ENCODE data around the gene BIRC7.
A peak's percentile ranks its signal among the peaks of the same experiment; 100 is the strongest.
"Not testable (repeated sequence)": the region's sequence is repeated elsewhere in the genome, so short reads cannot be mapped to it uniquely, and the experiment has no call there.

BIRC7 gene

GRCh38 chr20:63206878-63207277 lies 28.8 kb upstream of the BIRC7 start:
- no peak for DNase-seq (ENCODE audit: low read depth, low spot score)

DNA sequence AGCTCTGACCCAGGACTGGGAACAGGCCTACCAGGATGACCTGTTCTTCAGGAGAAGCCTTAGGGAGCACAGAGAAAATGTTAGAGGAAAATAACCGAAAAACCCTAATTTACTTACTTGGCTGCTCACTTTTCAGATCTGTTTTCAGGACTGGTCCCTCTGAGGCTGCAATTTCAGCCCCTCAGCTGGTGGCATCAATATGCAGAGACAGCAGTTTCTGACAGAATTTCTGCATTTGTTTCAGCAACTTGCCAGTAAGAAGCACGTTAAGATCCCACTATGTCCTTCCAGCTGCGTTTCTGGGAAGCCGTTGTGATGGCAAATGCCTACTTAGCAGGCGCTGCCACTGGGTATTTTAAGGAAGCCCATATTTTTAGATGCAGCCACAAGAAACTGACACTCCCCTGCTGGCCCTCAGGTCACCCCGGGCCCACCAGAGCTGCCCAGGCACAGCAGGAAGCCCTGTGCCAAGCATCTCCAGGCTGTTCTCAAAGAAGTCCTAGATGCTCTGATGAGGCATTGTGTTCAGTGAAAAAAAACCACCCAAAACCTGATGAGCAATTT lies 27.3 kb upstream of the BIRC7 start:
- no peak for DNase-seq (ENCODE audit: low read depth, low spot score)

DNA sequence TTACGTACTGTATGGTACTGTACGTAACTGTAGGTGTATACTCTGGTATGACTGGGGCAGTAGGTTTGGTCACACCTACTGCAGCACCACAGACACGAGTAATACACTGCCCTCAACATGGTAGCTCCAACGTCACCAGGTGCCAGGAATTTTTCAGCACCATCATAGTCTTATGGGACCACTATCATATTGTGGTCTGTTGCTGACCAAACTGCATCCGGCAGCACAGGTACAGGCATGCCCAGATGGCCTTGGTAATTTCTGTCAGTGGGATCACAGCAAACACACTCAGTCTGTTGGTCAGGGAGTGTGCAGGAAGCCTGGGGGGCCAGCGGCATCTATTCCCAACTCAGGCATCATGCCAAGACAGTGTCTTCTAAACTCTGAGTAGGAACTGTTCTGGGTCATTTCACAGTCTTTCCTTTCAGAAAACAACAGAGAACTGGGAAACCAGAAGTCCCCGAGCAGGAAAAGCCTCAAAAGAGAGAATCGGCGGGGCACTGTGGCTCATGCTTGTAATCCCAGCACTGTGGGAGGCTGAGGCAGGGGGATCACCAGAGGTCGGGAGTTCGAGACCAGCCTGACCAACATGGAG lies 25.6 kb upstream of the BIRC7 start:
- DNase-seq (ENCODE audit: low read depth, low spot score): no peak

- no peak for DNase-seq (ENCODE audit: low read depth, low spot score)
These were observed 23.3 kb upstream of the BIRC7 start for GRCh38 chr20:63212393-63212730.

GRCh38 chr20:63212792-63213191 lies 22.9 kb upstream of the BIRC7 start:
- DNase-seq (ENCODE audit: low read depth, low spot score): no peak

DNA sequence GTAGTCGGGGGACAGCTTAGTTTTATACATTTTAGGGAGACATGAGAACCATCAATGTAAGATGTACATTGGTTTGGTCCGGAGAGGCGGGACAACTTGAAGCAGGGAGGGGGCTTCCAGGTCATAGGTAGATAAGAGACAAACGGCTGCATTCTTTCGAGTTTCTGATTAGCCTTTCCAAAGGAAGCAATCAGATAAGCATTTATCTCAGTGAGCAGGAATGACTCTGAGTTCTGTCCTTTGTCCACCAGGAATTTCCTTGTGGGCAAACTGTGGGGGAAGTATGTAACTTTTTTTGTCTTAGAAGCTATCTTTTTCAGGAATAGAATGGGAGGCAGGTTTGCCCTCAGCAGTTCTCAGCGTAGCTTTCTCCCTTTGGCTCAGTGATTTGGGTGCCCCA lies 21.2 kb upstream of the BIRC7 start:
- peak; percentile 60 for DNase-seq (ENCODE audit: low read depth, low spot score)

- peak; percentile 88 for DNase-seq (ENCODE audit: low read depth, low spot score)
These were observed 20.3 kb upstream of the BIRC7 start for GRCh38 chr20:63215101-63216040.

- peak; percentile 96 for DNase-seq (ENCODE audit: low read depth, low spot score)
These were observed 19.5 kb upstream of the BIRC7 start, which contains the start of gene YTHDF1 for GRCh38 chr20:63216041-63216848. Gene YTHDF1 (minus strand): TSS chr20:63216131. CDS start chr20:63215892, 239 bp downstream.

GRCh38 chr20:63216849-63217471 lies 18.7 kb upstream of the BIRC7 start:
- no peak for DNase-seq (ENCODE audit: low read depth, low spot score)

DNA sequence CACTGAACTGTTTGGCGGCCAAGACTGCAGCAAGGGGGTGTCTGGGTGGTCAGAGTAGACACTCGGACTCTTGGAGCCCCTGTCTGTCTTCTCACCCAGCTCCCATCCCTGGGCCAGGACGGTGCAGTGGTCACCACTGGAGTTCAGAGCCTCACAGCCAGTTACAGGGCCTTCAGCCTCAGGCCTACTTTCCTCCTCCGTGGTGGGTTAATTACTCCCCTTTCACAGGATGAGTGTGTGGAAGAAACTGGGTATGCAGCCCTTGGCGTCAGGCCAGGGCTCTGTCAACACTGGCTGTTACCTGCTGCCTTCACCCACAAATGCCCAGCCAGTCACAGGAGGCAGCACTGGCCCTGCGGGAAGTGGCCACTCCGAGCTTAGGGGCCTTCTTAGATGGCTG lies 18.0 kb upstream of the BIRC7 start:
- no peak for DNase-seq (ENCODE audit: low read depth, low spot score)

GRCh38 chr20:63218701-63219446 lies 16.8 kb upstream of the BIRC7 start:
- DNase-seq (ENCODE audit: low read depth, low spot score): no peak

- no peak for DNase-seq (ENCODE audit: low read depth, low spot score)
These were observed 16.3 kb upstream of the BIRC7 start for GRCh38 chr20:63219447-63219821.

DNA sequence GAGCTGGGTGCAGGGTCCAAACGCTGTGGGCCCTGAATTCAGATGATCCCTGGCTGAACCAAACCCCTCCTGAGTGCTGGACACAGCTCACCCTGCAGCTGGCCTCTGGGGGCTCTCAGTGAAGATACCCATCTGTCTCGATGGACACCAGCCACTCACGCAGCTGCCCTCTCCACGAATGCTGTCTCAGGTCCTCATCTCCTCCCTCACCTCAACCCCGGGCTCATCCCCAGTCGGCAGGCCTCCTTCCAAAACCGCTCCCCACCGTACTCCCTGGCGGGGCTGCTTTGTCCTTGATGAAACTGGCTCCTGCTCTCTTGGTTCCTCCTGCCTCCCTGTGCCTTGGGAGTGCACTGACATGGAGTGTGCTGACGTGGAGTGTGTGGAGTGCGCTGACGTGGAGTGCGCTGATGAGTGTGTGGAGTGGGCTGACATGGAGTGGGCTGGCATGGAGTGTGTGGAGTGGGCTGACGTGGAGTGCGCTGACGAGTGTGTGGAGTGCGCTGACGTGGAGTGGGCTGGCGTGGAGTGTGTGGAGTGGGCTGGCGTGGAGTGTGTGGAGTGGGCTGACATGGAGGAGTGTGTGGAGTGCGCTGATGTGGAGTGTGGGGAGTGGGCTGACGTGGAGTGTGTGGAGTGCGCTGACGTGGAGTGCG lies 15.7 kb upstream of the BIRC7 start:
- no peak for DNase-seq (ENCODE audit: low read depth, low spot score)

DNA sequence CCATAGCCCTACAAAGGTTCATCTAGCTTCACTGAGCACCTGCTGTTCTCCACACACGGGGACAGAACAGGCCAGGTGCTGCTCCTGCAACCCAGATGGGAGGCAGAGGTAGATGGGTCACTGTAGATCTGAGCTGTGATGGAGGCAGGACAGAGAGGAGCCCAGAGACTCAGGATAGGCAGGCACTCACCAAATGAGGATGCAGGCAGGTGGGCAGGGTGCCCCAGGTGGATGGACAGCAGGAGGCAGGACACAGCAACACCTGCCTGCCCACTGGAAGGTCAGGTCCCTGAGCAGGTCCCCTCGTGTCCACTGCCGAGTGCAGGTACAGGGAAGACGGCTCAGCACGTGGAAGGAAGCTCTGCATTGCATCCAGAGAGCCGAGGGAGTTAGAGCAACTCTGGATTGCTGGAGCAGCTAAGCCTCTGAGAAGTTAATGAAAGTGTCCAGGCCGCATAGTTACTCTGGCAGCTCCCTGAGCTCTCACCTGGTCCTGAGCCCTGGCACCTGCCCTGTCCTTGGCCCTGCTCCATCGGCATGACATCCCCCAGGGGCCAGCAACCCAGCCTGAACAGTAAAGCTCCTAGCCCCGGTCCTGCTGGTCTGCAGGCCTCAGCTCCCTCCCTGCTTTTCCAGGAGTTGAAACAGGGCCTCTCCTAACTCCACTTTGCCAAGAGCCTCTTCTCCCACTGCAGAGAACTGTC lies 14.9 kb upstream of the BIRC7 start:
- DNase-seq (ENCODE audit: low read depth, low spot score): no peak

GRCh38 chr20:63221400-63222053 lies 14.2 kb upstream of the BIRC7 start:
- DNase-seq (ENCODE audit: low read depth, low spot score): not testable (repeated sequence)

- DNase-seq (ENCODE audit: low read depth, low spot score): no peak
These were observed 13.2 kb upstream of the BIRC7 start for GRCh38 chr20:63222541-63222940.

DNA sequence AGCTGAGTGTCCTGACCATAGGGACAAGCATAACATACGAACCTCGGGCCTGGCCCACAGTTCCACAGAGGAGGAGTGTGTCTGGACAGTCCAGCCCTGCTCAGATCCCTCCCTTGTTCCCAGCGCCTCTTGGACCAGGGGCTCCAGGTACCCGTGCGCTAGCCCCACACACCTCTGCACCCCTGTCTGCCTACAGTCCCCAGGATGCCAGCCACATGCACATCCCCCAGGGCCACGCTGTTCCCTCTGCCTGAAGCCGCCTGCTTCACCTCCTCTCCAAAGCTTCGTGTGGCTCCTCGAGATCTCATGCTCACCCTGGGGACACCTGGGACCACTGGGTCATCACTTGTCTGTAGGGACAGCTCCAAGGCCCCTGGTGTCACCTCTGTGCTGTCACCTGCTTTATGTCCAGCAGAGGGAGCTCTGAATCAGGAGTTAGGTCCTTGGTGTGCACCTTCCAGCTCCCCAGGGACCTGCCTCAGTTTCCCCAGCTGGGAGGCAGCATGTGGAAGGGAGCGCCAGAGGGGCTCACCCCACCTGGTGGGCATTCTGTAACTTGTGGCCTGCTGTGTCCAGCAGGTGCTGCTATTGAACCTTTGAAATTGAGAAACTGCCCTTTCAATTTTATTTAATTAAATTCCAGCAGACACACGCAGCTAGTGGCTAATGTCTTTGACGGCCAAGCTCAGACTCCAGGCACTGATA lies 12.4 kb upstream of the BIRC7 start:
- peak; percentile 70 for DNase-seq (ENCODE audit: low read depth, low spot score)

GRCh38 chr20:63223826-63224207 lies 11.9 kb upstream of the BIRC7 start:
- DNase-seq (ENCODE audit: low read depth, low spot score): no peak

Data from ELF-1 (cell line).